HepG2 (cell line): ENCODE measurements around the gene CHST12. TPM values are rescaled to one million over a fixed set of nuclear protein-coding genes. Genes with fewer than 3 reads are reported as not detected.

Source experiments
- ATAC-seq: fragments of 200-7000 bp; cut with Tn5 transposase; 3 replicates; pipeline ENCODE4 v1.9.1; 2020; ENCODE audit warnings: mild to moderate bottlenecking, moderate library complexity
- BruUV-seq: library from RNA; stranded (reverse); fragments of 400-500 nt; replicated peaks from 2 replicates; lab custom pipeline; 2021; lab: Mats Ljungman, UMichigan
- CTCF ChIA-PET: fragments of 300-600 bp; formaldehyde crosslinking; extraction: SDS; loops from one replicate; lab custom pipeline; 2021; ENCODE audit warnings: low total read pairs, inconsistent platforms, low intra/inter-chr PET ratio; lab: Yijun Ruan, JAX
- POLR2A ChIA-PET: fragments of 350-600 bp; sonication (Branson Sonifier 250); formaldehyde crosslinking; loops from one replicate; lab custom pipeline; 2020; ENCODE audit warnings: antibody characterized with exemption, inconsistent platforms; lab: Yijun Ruan, JAX
- DNase-seq: peaks from one replicate; pipeline ENCODE4 v3.0.0-alpha.2; 2015; ENCODE audit warnings: low spot score
- FAIRE-seq: peaks from 3 replicates; lab custom pipeline; 2011; peaks lifted over from hg19 to GRCh38; lab: Jason Lieb, UNC
- H2AFZ ChIP-seq: one replicate; pipeline ENCODE4 v1.6.1; 2011; ENCODE audit warnings: low read length, inconsistent platforms
- H3K27ac ChIP-seq: fragments of 300-600 bp; 3 replicates; pipeline ENCODE4 v1.8.0; 2011; ENCODE audit warnings: mixed run types, mild to moderate bottlenecking, mixed read lengths, low read length, inconsistent platforms; ENCODE audit not compliant: insufficient read depth; ENCODE audit errors: extremely low read length
- H3K27me3 ChIP-seq, 2 experiments: fragments of 200-600 bp in 1 of 2; 2 replicates in 1 of 2; 3 replicates in 1 of 2; pipeline versions ENCODE4 v1.6.0 to v1.8.0; 2011; ENCODE audit warnings: low read length in 2 of 2, mild to moderate bottlenecking in 2 of 2, moderate library complexity in 2 of 2, inconsistent platforms in 1 of 2; ENCODE audit not compliant: insufficient read depth in 2 of 2, control insufficient read depth in 1 of 2
- H3K36me3 ChIP-seq, 2 experiments: fragments of 200-600 bp in 1 of 2; replicated peaks in 1 of 2; 2 replicates in 1 of 2; 3 replicates in 1 of 2; pipeline versions ENCODE4 v1.5.1 to v1.8.0; 2011; ENCODE audit warnings: low read length in 2 of 2, inconsistent platforms in 1 of 2; ENCODE audit not compliant: insufficient read depth in 2 of 2, control insufficient read depth in 1 of 2
- H3K4me1 ChIP-seq: 2 replicates; pipeline ENCODE4 v1.5.1; 2012; ENCODE audit warnings: low read length, inconsistent platforms; ENCODE audit not compliant: insufficient read depth
- H3K4me2 ChIP-seq: 2 replicates; pipeline ENCODE4 v1.6.0; 2011; ENCODE audit warnings: low read depth, low read length, inconsistent platforms
- H3K4me3 ChIP-seq, 3 experiments: fragments of 200-600 bp in 1 of 3; sonication (generic), shearing (Covaris generic) in 1 of 3; replicated peaks in 1 of 3; 2 replicates each; pipeline ENCODE4 v1.5.1; 2011 to 2016; ENCODE audit warnings: low read length in 3 of 3, inconsistent platforms in 2 of 3, low read depth in 2 of 3, mild to moderate bottlenecking in 2 of 3, control low read depth in 1 of 3, mixed read lengths in 1 of 3; ENCODE audit not compliant: insufficient read depth in 1 of 3
- H3K79me2 ChIP-seq: one replicate; pipeline ENCODE4 v1.6.1; 2011; ENCODE audit warnings: low read length, inconsistent platforms; ENCODE audit not compliant: insufficient read depth
- H3K9ac ChIP-seq: 2 replicates; pipeline ENCODE4 v1.6.0; 2011; ENCODE audit warnings: mild to moderate bottlenecking, low read depth, low read length, inconsistent platforms; ENCODE audit not compliant: insufficient read depth
- H3K9me3 ChIP-seq: 2 replicates; pipeline ENCODE4 v1.5.1; 2012; ENCODE audit warnings: mild to moderate bottlenecking, low read length
- H4K20me1 ChIP-seq: 2 replicates; pipeline ENCODE4 v1.6.0; 2011; ENCODE audit warnings: inconsistent platforms, mild to moderate bottlenecking, low read length, moderate library complexity; ENCODE audit not compliant: insufficient read depth
- POLR2A ChIP-seq, 2 experiments: IDR thresholded peaks; 2 replicates each; pipeline ENCODE4 v1.6.1; 2011; ENCODE audit warnings: low read depth in 2 of 2, low read length in 2 of 2, mild to moderate bottlenecking in 1 of 2, moderate library complexity in 1 of 2; ENCODE audit not compliant: insufficient read depth in 1 of 2
- RBM22 ChIP-seq: fragments of 200-400 bp; formaldehyde crosslinking; optimal IDR thresholded peaks from 2 replicates; pipeline ENCODE3; 2017; ENCODE audit warnings: mild to moderate bottlenecking, low read length, moderate library complexity
- SOX13 ChIP-seq, 3 experiments: fragments of 450-650 bp in 1 of 3; sonication (generic) in 1 of 3; formaldehyde crosslinking in 1 of 3; IDR thresholded peaks in 2 of 3; conservative IDR thresholded peaks in 1 of 3; 2 replicates each; pipeline versions ENCODE4 v1.5.0 to v1.6.1; 2016 to 2020; ENCODE audit warnings: antibody characterized with exemption in 1 of 3, mild to moderate bottlenecking in 1 of 3, missing compliant biosample characterization in 1 of 3, missing genetic modification reagents in 1 of 3, moderate library complexity in 1 of 3
- TEAD2 ChIP-seq: sonication (generic); formaldehyde crosslinking; IDR thresholded peaks from 2 replicates; pipeline ENCODE4 v1.9.0; 2021; ENCODE audit warnings: missing genetic modification reagents
- ZNF784 ChIP-seq: sonication (generic); formaldehyde crosslinking; IDR thresholded peaks from 2 replicates; pipeline ENCODE4 v1.5.1; 2020; ENCODE audit warnings: missing genetic modification reagents, mild to moderate bottlenecking, borderline replicate concordance
- WGBS: methylation state at CpG from one replicate; pipeline ENCODE4 v1.1.6; 2017; ENCODE audit warnings: low lambda C conversion rate; 5-methylcytosine and 5-hydroxymethylcytosine counted together
- in situ Hi-C: cut with HindIII; loops from 2 replicates; pipeline ENCODE4 v1.10.0; 2017; ENCODE audit warnings: low pct_unique_long_range_greater_than_20kb; ENCODE audit not compliant: extremely low pct_ligation_motif_present
- intact Hi-C: fragments of 100-400 bp; cut with micrococcal nuclease; formaldehyde crosslinking; loops from one replicate; pipeline ENCODE4 v1.10.0; 2022; ENCODE audit not compliant: unreplicated experiment
- polyA plus RNA-seq, 8 experiments: library from polyadenylated mRNA; depleted of rRNA in 3 of 8; stranded (reverse) in 7 of 8; unstranded in 1 of 8; fragments of >200 nt; fragmentation: Illumina TruSeq in 4 of 8; extraction: Trizol in 4 of 8; gene quantifications; 2 replicates each; pipeline versions ENCODE4 v1.2.1 to v1.2.3, GENCODE V29; 2011 to 2016; ENCODE audit warnings: low read depth in 4 of 8, missing spikeins in 1 of 8, mixed read lengths in 1 of 8; ENCODE audit not compliant: insufficient read depth in 1 of 8
- total RNA-seq, 5 experiments: library from RNA; depleted of rRNA; stranded (reverse); fragments of >200 nt; fragmentation: Illumina TruSeq; extraction: Trizol; gene quantifications; 2 replicates each; pipeline ENCODE4 v1.2.3, GENCODE V29; 2016; ENCODE audit warnings: low read depth in 1 of 5

Gene CHST12
- total and polyA plus RNA-seq, 2 of the 13 experiments (the other 11 are each of a cell fraction or from before 2014, with no cell fraction given), result 6.4 to 15.8 TPM

- Histone ChIP-seq H3K4me1 (no peaks in the 10 kb centered on the region), H3K9me3 (no peaks in the 10 kb centered on the region), H4K20me1 (0 out of 2 replicates have a peak, but pooled peaks cover 7% of the 10 kb centered on the region), H3K4me3 (no peak overlapping the region), H2AFZ (no peak overlapping the region), H3K36me3 (peaks cover 65 to 90% of the 10 kb centered on the region in 2 experiments), H3K4me2 (no peak overlapping the region), H3K9ac (no peak overlapping the region), H3K27me3 (no peaks in the 10 kb centered on the region), H3K79me2 (peaks cover 4% of the 10 kb centered on the region), H3K27ac (no peak overlapping the region)
- TF ChIP-seq TEAD2 (CRISPR knock-in tag), result no peak
- 0 out of 4 replicates have a peak, but pooled peaks of 1 of the 2 experiments have one; percentile 16 for TF ChIP-seq POLR2A (IDR thresholded peaks at IDR 0.05; ENCODE audit: insufficient read depth in 1 of 2, low read depth in 2 of 2, low read length in 2 of 2)
- peak; percentile 55 for TF ChIP-seq RBM22
- CTCF ChIA-PET, result no interaction called here
- ATAC-seq (no peak), FAIRE-seq (no peak), DNase-seq (no peak)
- no TSS peak for BruUV-seq
- 97% methylated on average over 18 of the region's 26 CpGs for WGBS
- POLR2A ChIA-PET, result no interaction called here
- intact Hi-C loops (no loop called here), in situ Hi-C loops (no loop called here)
These were observed 28.3 kb upstream of the CHST12 start for GRCh38 chr7:2374830-2375728.

DNA sequence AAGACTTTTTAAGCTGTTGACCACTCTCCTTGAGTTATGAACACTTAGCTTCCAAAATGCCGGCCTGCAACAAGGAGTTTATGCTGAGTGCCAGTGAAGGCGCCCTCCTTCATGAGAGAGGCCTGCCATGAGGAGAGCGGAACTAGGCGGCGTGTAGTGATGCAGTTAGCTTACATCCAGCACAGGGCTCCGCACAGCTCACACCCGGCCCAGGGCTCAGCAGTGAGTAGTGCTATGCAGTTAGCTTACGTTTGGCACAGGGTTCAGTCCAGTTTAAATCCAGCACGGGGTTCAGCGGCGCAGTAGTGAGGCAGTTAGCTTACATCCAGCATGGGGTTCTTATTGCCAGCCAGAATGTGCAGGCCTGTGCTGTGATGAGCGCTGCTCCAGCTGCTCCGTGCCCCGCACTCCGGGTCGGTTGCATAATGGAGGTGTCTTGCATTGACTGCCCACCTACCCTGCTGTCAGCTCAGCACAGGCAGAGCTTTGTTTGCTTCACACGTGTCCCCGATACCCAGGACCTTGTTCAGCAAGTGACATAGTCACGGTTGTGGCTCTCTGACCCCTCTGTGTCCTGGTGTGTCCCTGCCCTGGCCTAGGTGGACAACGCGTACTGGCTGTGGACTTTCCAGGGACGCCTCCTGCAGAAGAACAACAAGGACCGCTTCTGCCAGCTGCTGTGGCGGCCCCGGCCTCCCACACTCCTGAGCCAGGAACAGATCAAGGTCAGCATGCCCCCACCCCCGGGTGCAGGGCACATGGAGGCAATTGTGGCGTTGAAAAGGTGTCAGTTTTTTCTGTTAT lies 26.9 kb upstream of the CHST12 start:
- DNase-seq (no peak), ATAC-seq (no peak), FAIRE-seq (no peak)
- Histone ChIP-seq H3K4me3 (no peak overlapping the region), H3K9ac (no peak overlapping the region), H3K27ac (no peak overlapping the region), H3K4me1 (no peaks in the 10 kb centered on the region), H4K20me1 (0 out of 2 replicates have a peak, but pooled peaks cover 7% of the 10 kb centered on the region), H3K36me3 (peaks cover 59 to 93% of the 10 kb centered on the region in 2 experiments), H3K9me3 (no peaks in the 10 kb centered on the region), H3K4me2 (no peak overlapping the region), H2AFZ (no peak overlapping the region), H3K27me3 (no peaks in the 10 kb centered on the region), H3K79me2 (peaks cover 4% of the 10 kb centered on the region)
- POLR2A ChIA-PET, result interaction anchor here (0.8 to 1.1 kb wide), 3 partner anchors 8 to 27 kb away, joined by 3 read pairs; partner anchors contain the start of genes CHST12 and EIF3B
- WGBS, result 96% methylated on average over 24 of the region's 27 CpGs
- intact Hi-C loops, result no loop called here
- in situ Hi-C loops, result no loop called here
- BruUV-seq, result no TSS peak
- CTCF ChIA-PET, result no interaction called here
- peak in 1 of 2 experiments; percentile 40; a peak in 1 of 4 replicates for TF ChIP-seq POLR2A (IDR thresholded peaks at IDR 0.05; ENCODE audit: insufficient read depth in 1 of 2, low read depth in 2 of 2, low read length in 2 of 2)
- no peak for TF ChIP-seq SOX13 (IDR thresholded peaks at IDR 0.05)
- no peak for TF ChIP-seq SOX13 (CRISPR knock-in tag; conservative IDR thresholded peaks at IDR 0.05 in 1 of 2, IDR thresholded peaks at IDR 0.05 in 1 of 2)
- no peak for TF ChIP-seq ZNF784 (CRISPR knock-in tag)
- TF ChIP-seq TEAD2 (CRISPR knock-in tag), result no peak
